ENCODE measurements around the gene C22orf23. TPM values are rescaled to one million over a fixed set of nuclear protein-coding genes. Genes with fewer than 3 reads are reported as not detected.

The C22orf23 gene
- total RNA-seq, 1 donor from 2014 or later: 0.30 TPM

DNA sequence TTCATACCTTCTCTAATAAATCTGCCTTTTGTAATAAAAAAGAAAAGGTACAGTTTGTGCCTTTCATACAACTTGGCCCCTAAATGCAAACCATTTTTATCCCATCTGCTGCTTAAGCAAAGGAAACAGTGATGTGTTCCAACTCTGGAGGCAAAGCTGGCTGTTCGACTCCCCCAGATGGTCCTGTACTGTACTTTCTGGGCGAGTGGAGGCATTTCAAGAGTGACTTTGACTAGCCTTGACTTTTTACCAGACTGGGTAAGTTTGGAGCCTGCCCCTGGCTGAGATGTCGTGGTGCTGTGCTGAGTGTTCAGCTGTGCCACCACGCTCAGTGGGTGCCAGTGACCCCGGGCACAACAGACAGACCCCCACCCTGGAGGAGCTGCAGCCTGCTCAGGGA lies 37.1 kb downstream of the C22orf23 start:
- ATAC-seq (ENCODE audit: poor library complexity) (no peak), DNase-seq (no peak)
- intact Hi-C loops (cut with DNase I): no loop called here

DNA sequence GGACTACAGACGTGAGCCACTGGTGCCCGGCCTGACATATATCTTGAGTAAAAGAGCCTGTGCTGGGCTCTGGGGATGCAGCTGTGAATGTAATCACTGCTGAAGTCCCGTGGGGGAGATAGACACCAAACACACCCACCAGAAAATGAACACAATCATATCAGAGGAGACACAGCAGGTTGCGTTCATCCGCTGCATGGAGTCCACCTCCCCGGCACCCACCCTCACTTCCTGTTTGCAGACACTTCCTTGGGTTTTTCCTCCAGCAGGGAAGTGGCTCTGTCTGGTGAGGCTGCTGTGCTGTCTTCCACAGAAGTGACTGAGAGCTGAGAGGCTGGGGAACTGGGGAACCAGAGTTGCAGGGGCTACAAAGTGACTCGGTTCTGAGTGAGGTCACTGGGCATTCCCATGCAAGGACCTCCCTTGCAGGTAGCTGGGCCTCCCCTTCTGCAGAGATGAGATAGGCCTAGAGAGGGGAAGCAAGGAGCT lies 40.1 kb downstream of the C22orf23 start:
- DNase-seq (no peak), ATAC-seq (ENCODE audit: poor library complexity) (peak; percentile 43)
- intact Hi-C loops (cut with DNase I): no loop called here

DNA sequence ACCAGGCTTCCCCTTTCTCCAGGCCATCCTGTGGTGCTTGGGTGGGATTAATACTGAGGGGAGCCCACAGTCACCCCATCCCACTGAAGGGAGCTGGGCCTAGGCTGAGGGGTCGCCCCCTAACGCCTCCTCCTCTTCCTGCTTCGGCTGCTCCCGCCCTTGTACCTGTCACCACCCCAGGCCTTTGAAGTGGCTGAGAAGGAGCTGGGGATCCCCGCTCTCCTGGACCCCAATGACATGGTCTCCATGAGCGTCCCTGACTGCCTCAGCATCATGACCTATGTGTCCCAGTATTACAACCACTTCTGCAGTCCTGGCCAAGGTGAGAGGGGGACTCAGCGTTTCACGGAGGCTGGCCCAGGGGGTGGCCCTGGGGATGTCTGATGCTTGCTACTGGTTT lies 41.2 kb downstream of the C22orf23 start:
- intact Hi-C loops (cut with DNase I): no loop called here
- DNase-seq: no peak
- no peak for ATAC-seq (ENCODE audit: poor library complexity)

DNA sequence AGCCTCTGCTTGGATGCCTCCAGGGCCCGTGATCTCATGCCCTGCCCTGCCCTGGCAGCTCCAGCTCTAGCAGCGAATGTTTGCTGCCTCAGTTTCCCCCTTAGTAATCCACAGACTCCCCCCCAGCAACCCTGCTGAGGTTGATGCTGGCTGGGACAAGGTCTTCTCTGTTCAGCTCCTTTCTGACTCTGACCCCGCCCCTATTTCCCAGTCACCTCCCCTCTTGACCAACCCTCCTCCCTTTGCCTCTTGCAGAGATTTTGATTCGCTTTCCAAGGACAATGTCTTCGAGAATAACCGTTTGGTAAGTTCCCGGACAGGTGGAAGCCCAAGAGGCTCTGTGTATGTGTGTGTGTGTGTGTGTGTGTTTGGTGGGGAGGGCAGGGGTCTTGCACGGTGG lies 41.7 kb downstream of the C22orf23 start:
- ATAC-seq (ENCODE audit: poor library complexity) (no peak), DNase-seq (no peak)
- intact Hi-C loops (cut with DNase I): no loop called here

DNA sequence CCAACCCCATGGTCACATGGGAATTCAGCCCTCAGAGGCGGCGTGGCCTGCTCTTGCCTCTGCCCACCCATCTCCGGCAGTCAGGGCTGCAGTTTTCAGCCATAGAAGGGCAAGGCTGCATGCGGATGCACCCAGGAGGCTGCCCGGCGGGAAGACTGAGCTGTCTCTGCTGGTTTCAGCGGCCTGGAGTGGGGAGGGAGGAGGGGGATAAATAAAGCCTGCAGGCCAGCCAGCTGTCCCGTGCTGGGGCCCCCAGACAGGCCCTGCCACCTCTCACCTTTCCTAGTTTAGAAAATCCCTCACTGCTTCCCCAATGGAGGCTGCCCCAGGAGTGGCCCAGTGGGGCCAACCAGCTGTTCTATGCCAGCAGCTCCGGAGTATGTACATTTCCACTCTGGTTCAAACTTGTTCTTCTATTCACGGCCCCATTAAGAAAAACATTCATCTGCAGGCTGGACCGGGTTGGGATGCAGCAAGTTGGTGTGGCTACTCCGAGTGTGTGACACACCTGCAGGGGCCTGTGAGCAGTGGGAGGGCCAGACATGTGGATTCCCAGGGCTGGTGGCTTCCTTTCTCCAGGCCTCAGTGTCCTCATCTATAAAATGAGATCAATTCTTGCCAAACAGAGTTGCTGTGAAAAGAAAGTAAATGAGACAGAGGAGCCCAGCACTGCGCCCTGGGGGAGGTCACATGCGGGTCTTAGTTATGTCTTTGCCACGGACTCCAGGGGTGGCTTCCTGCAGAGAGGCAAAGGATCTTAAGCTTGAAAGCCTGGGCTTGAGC lies 42.3 kb downstream of the C22orf23 start:
- ATAC-seq (ENCODE audit: poor library complexity): no peak
- intact Hi-C loops (cut with DNase I): no loop called here
- no peak for DNase-seq

DNA sequence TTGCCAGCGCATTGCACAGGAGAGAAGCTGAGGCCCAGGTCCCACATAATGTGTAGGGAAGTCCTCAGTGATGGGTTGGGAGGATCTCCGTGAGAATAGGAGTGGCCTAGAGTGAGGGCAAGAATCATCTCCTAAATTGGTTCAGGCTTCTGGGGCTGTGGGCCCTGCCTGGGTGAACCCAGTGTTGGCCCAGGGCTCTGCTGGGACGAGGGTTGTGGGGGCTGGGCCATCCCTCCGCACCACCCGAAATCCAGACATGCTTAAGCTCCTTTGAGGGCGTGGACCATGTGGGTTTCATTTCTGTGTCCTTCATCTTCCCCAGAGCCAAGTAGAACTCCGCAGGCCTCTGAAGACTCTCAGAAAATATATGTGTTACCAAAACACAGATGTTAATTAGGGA lies 43.6 kb downstream of the C22orf23 start:
- no peak for DNase-seq
- ATAC-seq (ENCODE audit: poor library complexity): no peak
- intact Hi-C loops (cut with DNase I): no loop called here

DNA sequence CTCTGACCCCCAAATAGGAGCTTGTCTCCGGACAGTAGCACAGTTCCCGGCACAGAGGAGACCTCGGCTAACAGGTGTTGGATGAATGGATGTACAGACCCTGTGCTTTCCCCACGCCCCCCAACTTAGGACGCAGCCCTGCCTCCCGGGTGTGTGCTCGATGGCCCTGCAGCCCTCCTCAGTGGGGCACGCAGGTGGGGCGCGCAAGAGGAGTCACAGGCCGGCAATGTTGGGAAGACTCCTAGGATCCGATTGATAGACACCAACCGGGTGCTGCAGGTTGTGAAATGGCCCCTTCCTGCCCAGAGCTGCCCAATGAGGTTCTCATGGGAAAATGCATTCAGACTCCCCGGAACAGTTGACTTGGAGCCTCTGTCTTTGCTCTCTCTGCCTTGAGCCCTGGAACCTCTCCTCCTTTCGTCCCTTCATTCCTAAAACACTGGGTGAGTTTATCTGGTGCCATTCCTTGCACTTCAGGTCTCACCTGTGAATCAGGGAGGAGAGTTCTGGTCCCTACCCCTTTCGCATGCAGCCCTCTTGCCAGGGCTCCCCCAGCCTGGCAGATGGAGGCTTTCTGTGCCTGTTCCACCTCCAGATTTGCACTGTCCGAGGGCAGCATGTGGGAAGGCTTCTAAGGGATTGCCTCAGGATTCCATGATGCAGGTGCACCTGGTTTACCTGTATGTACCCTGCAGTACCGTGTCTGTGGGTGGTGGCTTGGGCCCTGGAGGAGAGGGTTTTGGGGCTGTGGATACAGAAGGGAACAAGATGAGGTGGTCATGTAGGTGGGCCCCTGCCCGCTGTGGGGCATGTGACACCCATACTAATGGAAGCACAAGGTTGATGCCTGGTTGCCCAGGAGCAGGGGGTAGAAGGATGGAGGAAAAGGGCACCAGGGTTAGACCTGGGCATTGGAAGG lies 46.1 kb downstream of the C22orf23 start:
- DNase-seq (no peak), ATAC-seq (ENCODE audit: poor library complexity) (no peak)
- intact Hi-C loops (cut with DNase I): no loop called here

DNA sequence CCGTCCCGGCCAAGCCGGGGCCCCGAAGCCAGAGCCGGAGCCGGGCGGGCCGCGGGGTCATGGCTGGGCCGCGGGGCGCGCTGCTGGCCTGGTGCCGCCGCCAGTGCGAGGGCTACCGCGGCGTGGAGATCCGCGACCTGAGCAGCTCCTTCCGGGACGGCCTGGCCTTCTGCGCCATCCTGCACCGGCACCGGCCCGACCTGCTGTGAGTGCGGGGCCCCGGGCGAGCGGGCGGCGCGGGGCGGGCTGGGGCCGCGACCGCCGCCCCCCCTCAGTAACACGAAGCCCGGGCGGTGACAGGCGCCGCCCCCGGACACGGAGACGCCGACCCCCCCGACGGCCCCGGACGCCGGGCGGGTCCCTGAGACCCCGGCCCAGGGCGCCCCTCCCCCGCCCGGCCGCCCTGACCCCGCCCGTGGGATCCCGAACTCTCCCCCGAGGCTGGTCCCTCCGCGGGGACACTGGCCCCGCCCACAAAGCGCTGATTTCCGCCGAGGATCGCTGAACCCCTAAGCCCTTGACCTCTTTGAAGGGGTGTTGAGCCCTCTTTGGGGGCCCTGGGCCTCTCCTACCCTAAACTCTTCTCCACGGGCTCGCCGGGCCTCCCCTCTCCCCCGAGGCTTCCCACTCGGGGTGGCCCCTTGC lies 46.9 kb downstream of the C22orf23 start:
- intact Hi-C loops (cut with DNase I): no loop called here
- peak; percentile 58 for DNase-seq
- no peak for ATAC-seq (ENCODE audit: poor library complexity)

DNA sequence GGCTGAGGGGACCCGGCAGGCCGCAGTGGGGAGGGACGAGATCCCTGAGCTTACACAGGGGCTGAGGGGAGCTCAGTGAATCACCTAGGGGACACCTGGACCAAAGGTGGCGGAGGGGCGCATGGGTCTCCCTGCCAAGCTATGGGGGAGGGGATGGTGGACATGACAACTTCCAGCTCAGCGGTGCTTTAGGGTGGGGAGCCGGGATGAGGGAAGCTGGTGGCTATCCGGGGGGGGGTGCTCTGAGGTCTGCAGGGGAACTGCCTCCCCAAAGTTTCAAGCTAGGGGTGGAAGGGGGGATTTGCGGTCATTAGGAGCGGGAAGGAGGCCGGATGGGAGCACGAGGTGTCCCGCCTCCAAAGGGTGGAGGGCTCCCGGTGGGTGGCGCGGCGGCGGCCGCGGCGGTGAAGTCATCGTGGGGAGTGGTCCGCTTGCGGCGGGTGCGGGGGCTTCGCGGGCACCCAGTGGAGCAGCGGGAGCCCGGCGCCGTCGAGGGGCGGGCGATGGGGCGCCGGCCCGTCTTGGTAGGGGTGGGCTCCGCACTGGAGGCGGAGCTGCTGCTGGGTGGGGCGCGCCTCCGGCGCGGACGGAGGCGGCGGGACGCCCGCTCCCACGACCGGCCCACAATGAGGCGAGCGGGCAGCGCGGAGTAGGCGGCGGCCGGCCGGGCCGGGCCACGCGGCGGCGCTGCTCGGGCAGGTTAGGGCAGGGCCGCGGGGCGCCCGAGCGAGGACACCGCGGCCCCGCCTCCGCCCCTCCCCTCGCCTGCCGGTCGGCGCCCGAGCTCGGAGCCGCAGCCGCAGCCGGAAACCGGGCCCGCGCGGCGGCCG lies 47.7 kb downstream of the C22orf23 start, which contains the start of gene MICALL1:
Gene MICALL1, plus strand, starts transcription at position 764 of the 830 bp plus-strand sequence. CDS start 126 bp downstream, outside the sequence.
- intact Hi-C loops (cut with DNase I): no loop called here
- peak; percentile 94 for ATAC-seq (ENCODE audit: poor library complexity)
- peak; percentile 84 for DNase-seq

DNA sequence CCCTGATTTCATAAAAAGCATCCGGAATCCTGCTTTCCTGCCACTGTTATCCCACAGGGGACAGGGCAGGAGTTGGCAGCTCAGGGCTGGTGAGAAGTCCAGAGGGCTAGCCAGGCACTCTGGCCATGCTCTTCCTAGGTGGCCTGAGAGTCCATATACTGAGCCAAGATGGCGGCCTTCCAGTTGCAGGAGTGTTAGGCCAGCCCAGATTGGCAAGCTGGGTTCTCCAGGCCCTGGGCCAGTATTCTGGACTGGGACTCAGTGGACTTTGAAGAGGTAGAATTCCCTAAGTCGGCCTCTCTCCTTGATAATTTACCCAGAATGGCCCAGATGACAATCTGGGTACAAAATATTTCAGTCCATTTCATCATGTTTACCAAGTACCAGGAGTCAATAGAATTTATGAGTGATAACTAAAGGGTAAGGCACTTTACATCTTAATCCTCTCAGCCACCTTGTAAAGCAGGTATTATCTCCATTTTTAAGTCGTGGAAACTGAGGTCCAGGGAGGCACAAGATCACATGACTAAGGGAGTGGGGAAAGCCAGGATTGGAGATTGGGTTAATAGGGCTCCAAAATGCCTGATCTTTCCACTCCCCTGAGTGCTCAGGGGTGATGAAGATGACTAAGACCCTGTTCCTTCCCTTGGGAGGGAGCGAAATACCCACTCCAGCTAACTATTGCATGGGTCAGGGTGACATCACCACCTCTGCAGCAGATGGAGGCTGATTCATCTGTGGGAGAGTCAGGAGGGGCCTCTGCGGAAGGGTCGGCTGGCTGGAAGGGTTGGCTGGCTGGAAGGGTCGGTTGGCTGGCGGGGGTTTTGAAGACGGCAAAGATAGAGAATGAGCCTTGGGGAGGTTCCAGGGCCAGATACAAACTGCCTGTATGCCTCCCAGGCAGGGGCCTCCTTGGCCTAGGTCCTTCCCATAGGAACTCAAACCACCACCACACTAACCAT lies 48.5 kb downstream of the C22orf23 start:
- intact Hi-C loops (cut with DNase I): no loop called here
- no peak for DNase-seq
- peak; percentile 13 for ATAC-seq (ENCODE audit: poor library complexity)

DNA sequence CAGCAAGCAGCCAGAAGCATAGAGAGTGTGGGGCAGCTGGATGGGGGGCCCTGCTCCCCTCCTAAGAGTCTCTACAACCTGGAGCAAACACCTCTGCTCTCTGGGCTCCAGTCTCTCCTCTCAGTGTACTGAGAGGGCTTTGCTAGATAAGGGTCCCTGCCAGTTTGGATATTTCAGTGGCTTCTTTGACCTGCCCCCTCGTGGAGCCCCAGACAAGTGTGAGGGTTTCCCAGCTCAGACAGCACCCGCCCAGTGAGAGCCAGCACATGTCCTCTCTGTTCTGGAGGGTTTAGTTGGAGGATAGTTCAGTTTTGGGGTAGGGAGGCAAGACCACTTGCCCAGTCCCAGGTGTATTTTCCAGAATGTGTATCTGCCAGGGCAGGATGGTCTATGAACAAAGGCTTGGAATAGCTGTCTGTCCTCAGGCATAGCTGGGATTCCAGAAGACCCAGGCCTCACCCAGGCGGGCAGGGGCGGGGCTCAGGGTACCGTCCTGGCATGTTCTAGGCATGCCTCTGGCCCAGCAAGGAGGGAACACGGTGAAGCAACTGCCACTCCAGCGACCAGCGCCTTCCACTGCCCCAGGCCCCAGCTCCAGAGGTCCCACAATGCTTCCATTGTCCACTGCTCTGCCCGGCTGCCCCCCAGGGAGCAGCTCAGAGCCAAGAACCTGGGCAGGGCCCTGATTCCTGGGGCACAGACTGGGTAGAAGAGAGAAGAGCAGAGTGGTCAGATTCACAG lies 54.8 kb downstream of the C22orf23 start:
- ATAC-seq (ENCODE audit: poor library complexity): no peak

DNA sequence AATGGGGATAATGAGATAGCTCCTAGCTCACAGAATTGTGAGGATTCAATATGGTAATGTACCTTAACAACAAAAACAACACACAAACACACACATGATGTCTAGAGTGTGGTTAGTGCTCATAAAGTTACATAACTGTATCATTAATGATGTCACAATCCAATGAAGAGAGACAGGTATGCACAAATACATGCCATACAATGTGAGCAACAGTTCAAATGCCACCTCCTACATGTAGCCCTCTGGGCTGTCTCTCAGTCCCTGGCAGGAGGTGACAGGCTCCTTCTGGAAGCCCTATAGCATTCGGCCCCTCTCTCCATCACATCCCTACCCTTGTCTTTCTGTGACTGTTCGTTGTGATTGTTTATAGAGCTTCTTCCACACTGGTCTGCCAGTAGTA lies 55.6 kb downstream of the C22orf23 start:
- ATAC-seq (ENCODE audit: poor library complexity) (no peak), DNase-seq (no peak)
- intact Hi-C loops (cut with DNase I): no loop called here

More for the DNA sequence above, 54.8 kb downstream of the C22orf23 start:
- no peak for DNase-seq
- intact Hi-C loops (cut with DNase I): no loop called here

DNA sequence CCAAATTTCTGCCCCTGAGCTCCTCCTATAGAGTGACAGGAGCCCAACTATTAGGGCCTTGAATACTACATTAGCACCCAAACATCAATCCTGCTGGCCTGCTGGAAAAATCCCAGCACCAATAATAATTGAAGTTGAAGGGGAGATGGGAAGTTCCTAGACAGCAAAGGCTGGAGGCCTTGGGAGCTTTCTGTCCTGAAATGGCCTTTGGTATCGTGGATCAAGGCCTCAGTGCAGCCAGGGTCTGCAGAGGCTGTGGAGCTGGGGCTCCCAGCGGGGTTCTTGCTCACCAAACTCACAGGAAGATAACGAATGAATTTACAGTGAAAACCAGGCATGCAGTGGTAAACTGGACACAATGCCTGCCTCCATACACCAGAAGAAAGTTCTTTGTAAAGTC lies 56.5 kb downstream of the C22orf23 start:
- no peak for ATAC-seq (ENCODE audit: poor library complexity)
- intact Hi-C loops (cut with DNase I): no loop called here
- DNase-seq: no peak

DNA sequence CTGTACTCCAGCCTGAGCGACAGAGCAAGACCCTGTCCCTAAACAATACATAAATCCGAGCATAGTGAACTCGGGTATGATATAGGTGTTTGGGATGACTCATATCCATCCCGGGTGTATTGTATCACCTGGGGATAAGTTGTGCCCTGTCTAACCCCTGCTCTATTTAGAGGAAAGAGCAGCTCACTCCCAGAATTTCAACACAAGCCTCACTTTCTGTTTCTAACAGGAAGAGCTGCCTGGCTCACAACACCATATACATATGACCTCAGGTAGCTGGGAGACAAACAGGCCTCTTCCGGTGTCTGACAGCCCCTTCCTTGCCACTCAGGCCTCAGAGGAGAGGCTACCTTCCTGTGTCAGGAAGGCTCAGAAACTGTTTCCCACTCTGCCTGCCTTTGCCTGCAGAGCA lies 57.2 kb downstream of the C22orf23 start:
- ATAC-seq (ENCODE audit: poor library complexity): no peak
- no peak for DNase-seq
- intact Hi-C loops (cut with DNase I): no loop called here

DNA sequence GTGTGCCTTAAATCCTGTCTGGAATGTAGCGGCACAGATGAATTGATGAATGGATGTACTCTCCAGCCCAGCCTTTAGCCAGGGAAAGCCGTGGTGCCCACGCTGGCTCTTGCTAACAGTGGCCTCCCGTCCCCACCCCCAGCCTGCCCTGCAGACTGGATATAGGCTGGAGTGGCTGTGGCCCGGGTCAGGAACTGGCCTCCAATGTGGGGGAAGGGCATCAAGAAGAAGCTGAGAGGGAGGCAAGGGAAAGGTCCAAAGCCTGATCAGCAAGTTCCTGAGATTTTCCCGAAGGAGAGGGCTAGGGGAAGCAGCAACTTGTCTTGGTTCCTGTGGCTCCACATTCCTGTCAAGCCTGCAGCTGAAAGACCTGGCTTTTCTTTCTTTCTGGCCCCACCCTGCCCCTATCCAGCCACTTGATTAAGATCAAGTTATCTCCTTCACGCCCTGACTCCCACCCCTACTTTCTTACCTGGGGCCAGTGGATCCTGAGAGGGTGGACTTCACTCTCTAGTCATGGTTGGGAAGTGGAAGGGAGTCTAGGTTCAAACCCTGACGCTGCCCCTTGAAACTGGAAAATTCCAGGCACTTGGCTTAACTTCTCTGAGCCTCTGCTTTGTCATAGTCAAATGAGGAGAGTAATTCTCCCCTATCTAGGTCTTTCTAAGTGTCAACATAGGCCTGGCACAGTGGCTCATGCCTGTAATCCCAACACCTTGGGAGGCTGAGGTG lies 58.3 kb downstream of the C22orf23 start:
- DNase-seq (no peak), ATAC-seq (ENCODE audit: poor library complexity) (no peak)
- intact Hi-C loops (cut with DNase I): no loop called here

DNA sequence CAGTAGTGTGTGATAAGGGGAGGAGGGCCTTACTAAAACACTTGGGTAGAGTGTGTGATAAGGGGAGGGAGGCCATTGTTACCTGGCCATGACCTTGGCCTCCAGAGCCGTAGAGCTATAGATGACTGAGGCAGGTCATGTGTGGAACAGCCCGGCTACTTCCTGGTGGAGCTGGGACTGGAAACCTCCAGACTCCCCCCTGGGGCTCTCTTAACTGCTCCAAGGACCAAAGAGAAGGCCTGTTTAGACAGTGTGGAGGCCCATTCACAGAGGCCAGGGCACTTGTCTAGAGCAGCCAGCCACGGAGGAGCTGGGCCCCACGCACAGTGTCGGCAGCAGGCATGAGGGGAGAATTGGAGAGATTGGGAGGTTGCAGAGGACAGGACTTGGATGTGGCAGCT lies 59.8 kb downstream of the C22orf23 start:
- peak; percentile 13 for ATAC-seq (ENCODE audit: poor library complexity)
- DNase-seq: no peak
- intact Hi-C loops (cut with DNase I): no loop called here
